A549 (cell line): Measurements from ENCODE around the gene MBOAT2.

ENCODE experiments used
- CHD2 ChIP-seq: fragments of 150-350 bp; IDR thresholded peaks from 2 replicates; pipeline ENCODE4 v1.6.1; 2014; ENCODE audit warnings: low read length; ENCODE audit not compliant: partially characterized antibody
- CHD4 ChIP-seq: fragments of 200-600 bp; sonication (generic); IDR thresholded peaks from 2 replicates; pipeline ENCODE4 v1.6.1; 2016; ENCODE audit warnings: antibody characterized with exemption, mild to moderate bottlenecking, borderline replicate concordance
- HOXA7 ChIP-seq: fragments of 250-450 bp; sonication (Bioruptor Pico); IDR thresholded peaks from 2 replicates; pipeline ENCODE4 v1.5.0; 2020; ENCODE audit warnings: mild to moderate bottlenecking, moderate library complexity
- JUN ChIP-seq, 2 experiments: fragments of >200 bp; sonication (Bioruptor Twin); formaldehyde crosslinking; IDR thresholded peaks; 2 replicates in 1 of 2; 3 replicates in 1 of 2; pipeline ENCODE4 v1.6.1; 2016 to 2017
- MAFK ChIP-seq: fragments of 450-650 bp; IDR thresholded peaks from 2 replicates; pipeline ENCODE4 v1.6.1; 2014; ENCODE audit not compliant: partially characterized antibody
- NPAS2 ChIP-seq: fragments of 250-450 bp; sonication (Bioruptor Pico); IDR thresholded peaks from 2 replicates; pipeline ENCODE4 v1.8.0; 2022; ENCODE audit warnings: mild to moderate bottlenecking, moderate library complexity, borderline replicate concordance
- PHF8 ChIP-seq: fragments of 200-600 bp; sonication (generic); IDR thresholded peaks from 2 replicates; pipeline ENCODE4 v1.6.1; 2016; ENCODE audit warnings: low read depth, mild to moderate bottlenecking, antibody characterized with exemption, moderate library complexity, borderline replicate concordance
- POLR2A ChIP-seq: IDR thresholded peaks from 2 replicates; pipeline ENCODE4 v1.6.1; 2012; ENCODE audit warnings: mild to moderate bottlenecking, low read length
- RAD21 ChIP-seq, 2 experiments: fragments of >200 bp in 1 of 2; sonication (Bioruptor Twin) in 1 of 2; formaldehyde crosslinking in 1 of 2; IDR thresholded peaks in 1 of 2; conservative IDR thresholded peaks in 1 of 2; 2 replicates in 1 of 2; 3 replicates in 1 of 2; pipeline ENCODE4 v1.6.1; 2012 to 2018; ENCODE audit warnings: inconsistent platforms in 1 of 2
- RCOR1 ChIP-seq: fragments of 150-350 bp; IDR thresholded peaks from 2 replicates; pipeline ENCODE4 v1.6.1; 2014; ENCODE audit warnings: antibody characterized with exemption, low read length, low read depth
- RFX5 ChIP-seq: fragments of 450-650 bp; IDR thresholded peaks from 2 replicates; pipeline ENCODE4 v1.7.1; 2014; ENCODE audit warnings: antibody characterized with exemption, mild to moderate bottlenecking, moderate library complexity
- SMC3 ChIP-seq: fragments of >200 bp; sonication (Bioruptor Twin); formaldehyde crosslinking; IDR thresholded peaks from 3 replicates; pipeline ENCODE4 v1.6.1; 2018; ENCODE audit warnings: inconsistent platforms
- TF ChIP-seq, protein P1 (sequence below): fragments of >200 bp; sonication (Bioruptor Twin); formaldehyde crosslinking; IDR thresholded peaks from 3 replicates; pipeline ENCODE4 v1.5.1; 2016
- TF ChIP-seq, protein P2 (sequence below): IDR thresholded peaks from 2 replicates; pipeline ENCODE4 v1.6.1; 2012; ENCODE audit warnings: low read depth, borderline replicate concordance

DNA sequence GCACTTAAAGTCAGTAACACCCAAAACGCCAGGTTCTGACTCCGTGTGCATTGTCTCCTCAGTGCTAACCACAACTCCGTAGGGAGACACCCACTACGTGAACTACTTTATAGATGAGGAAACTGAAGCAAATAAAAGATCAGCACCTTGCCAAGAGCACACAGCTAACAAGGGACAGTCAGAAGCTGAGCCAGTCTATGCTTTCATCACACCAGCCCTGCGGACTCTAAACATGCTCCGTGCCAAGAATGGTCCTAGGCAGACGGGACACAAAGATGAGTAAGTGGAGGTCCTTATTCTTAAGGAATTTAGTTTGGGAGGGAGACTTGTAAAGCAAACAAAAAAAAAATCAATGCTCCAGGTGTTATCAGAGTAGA, 9.6 kb downstream of the MBOAT2 start:
- TF ChIP-seq, protein P1, sequence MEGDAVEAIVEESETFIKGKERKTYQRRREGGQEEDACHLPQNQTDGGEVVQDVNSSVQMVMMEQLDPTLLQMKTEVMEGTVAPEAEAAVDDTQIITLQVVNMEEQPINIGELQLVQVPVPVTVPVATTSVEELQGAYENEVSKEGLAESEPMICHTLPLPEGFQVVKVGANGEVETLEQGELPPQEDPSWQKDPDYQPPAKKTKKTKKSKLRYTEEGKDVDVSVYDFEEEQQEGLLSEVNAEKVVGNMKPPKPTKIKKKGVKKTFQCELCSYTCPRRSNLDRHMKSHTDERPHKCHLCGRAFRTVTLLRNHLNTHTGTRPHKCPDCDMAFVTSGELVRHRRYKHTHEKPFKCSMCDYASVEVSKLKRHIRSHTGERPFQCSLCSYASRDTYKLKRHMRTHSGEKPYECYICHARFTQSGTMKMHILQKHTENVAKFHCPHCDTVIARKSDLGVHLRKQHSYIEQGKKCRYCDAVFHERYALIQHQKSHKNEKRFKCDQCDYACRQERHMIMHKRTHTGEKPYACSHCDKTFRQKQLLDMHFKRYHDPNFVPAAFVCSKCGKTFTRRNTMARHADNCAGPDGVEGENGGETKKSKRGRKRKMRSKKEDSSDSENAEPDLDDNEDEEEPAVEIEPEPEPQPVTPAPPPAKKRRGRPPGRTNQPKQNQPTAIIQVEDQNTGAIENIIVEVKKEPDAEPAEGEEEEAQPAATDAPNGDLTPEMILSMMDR = no peak
- TF ChIP-seq, protein P2, sequence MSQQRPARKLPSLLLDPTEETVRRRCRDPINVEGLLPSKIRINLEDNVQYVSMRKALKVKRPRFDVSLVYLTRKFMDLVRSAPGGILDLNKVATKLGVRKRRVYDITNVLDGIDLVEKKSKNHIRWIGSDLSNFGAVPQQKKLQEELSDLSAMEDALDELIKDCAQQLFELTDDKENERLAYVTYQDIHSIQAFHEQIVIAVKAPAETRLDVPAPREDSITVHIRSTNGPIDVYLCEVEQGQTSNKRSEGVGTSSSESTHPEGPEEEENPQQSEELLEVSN = no peak
- TF ChIP-seq HOXA7 = no peak
- no peak for TF ChIP-seq RAD21 (conservative IDR thresholded peaks at IDR 0.05 in 1 of 2, IDR thresholded peaks at IDR 0.05 in 1 of 2)
- TF ChIP-seq POLR2A = no peak
- no peak for TF ChIP-seq CHD4
- TF ChIP-seq RFX5 = no peak
- TF ChIP-seq RCOR1 = no peak
- TF ChIP-seq CHD2 = no peak
- TF ChIP-seq JUN (IDR thresholded peaks at IDR 0.05) = no peak
- TF ChIP-seq PHF8 = no peak
- no peak for TF ChIP-seq NPAS2 (CRISPR knock-in tag)
- TF ChIP-seq MAFK = no peak
- no peak for TF ChIP-seq SMC3
